ENCODE results near the gene DQX1.

The DQX1 gene

DNA sequence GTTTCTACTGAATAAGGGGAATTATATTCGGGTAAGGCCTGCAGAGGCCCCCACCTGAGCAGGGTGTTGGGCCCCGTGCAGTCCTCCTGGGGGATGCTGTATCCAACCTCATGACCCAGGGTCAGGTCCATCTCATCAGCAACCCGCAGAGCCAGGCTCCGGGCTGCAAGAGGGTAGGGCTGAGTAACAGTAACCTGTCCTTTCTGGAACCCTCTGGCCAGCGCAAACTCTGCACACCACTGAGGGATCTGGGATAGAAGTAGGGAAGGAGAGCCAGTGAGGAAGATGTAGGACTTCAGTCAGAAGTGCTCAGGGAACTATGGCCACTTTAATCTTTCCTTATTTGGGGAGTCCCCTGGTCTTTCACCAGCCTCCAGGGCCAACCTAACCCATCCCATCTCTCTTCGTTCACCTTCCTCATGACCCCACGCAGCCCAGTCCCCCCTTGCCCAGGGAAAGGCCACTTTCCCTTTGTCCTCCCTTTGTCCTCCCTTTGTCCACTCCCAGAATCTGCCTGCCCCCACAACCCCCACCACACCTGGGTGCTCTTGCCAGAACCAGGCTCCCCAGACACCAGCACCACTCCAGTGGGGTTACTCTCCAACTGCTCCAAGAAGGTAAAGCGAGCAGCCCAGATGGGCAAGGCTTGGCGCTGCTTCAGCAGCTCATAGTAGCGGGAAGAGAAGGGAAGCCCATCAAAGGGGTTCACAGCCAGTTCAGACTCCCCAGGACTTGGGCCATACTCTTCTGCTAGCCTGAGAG lies 895 bp downstream of the DQX1 start:
- TF ChIP-seq, protein P1, sequence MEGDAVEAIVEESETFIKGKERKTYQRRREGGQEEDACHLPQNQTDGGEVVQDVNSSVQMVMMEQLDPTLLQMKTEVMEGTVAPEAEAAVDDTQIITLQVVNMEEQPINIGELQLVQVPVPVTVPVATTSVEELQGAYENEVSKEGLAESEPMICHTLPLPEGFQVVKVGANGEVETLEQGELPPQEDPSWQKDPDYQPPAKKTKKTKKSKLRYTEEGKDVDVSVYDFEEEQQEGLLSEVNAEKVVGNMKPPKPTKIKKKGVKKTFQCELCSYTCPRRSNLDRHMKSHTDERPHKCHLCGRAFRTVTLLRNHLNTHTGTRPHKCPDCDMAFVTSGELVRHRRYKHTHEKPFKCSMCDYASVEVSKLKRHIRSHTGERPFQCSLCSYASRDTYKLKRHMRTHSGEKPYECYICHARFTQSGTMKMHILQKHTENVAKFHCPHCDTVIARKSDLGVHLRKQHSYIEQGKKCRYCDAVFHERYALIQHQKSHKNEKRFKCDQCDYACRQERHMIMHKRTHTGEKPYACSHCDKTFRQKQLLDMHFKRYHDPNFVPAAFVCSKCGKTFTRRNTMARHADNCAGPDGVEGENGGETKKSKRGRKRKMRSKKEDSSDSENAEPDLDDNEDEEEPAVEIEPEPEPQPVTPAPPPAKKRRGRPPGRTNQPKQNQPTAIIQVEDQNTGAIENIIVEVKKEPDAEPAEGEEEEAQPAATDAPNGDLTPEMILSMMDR (IDR thresholded peaks at IDR 0.05; ENCODE audit: unreplicated experiment in 3 of 3), result no peak
- H3K27me3 Mint-ChIP-seq (ENCODE audit: low read depth), result peaks cover 34% of the 10 kb centered on the region
- H3K4me3 Mint-ChIP-seq, result peak overlapping the region in 1 of 3 experiments; percentile 57
- no peaks in the 10 kb centered on the region for H3K9me3 Mint-ChIP-seq
- no peak overlapping the region for H3K27ac Mint-ChIP-seq
- peaks cover 24% of the 10 kb centered on the region for H3K36me3 Mint-ChIP-seq (ENCODE audit: low read depth)
- peaks cover 12% of the 10 kb centered on the region for H3K4me1 Mint-ChIP-seq

DNA sequence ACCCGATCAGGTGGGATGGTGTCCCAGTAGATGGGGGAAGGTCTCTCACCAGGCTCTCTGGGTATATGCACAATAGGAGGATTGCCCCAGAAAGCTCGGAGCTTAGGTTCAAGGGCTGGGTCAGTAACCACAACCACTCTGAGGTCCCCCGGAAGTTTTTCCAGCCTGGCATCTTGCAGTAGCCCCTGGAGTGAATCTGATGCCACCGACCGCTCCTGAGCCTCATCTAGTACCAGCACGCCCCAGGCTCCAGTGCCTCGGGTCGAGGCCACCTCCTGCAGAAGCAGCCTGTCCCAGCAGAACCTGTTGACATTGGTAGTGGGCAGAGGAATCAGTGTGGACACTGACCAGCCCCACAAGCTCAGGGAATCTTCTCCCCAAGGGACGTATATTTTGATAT lies 2.0 kb downstream of the DQX1 start:
- Mint-ChIP-seq H3K36me3 (ENCODE audit: low read depth) (peaks cover 24% of the 10 kb centered on the region), H3K27ac (no peak overlapping the region)

DNA sequence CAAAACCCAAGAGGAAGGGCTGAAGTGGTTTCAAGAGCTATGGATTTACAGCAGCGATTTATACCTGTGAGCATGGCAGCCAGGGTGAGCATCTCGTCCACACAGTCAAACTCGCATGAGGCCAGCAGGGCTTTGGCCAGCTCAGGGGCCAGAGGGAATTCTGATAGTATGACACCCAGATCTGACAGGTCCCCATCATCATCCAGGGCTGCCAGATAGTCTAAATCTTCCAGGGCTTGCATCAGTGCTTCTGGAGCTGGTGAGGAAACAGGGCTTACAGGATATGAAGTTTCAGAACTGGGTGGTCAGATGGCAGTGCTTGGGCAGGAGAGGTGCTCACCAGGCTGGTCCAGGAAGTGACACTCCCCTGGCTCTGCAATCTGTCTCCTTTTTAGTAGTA lies 3.5 kb downstream of the DQX1 start:
- Mint-ChIP-seq H3K4me3 (no peak overlapping the region), H3K9me3 (no peaks in the 10 kb centered on the region), H3K27ac (no peak overlapping the region), H3K4me1 (no peaks in the 10 kb centered on the region), H3K36me3 (ENCODE audit: low read depth) (peaks cover 19% of the 10 kb centered on the region), H3K27me3 (ENCODE audit: low read depth) (peaks cover 60% of the 10 kb centered on the region)
- TF ChIP-seq, protein P1 (IDR thresholded peaks at IDR 0.05; ENCODE audit: unreplicated experiment in 3 of 3), result no peak

More for the DNA sequence above, 2.0 kb downstream of the DQX1 start:
- Mint-ChIP-seq H3K4me3 (no peak overlapping the region), H3K27me3 (ENCODE audit: low read depth) (peaks cover 45% of the 10 kb centered on the region), H3K4me1 (peaks cover 11% of the 10 kb centered on the region), H3K9me3 (no peaks in the 10 kb centered on the region)
- TF ChIP-seq, protein P1 (IDR thresholded peaks at IDR 0.05; ENCODE audit: unreplicated experiment in 3 of 3), result no peak

DNA sequence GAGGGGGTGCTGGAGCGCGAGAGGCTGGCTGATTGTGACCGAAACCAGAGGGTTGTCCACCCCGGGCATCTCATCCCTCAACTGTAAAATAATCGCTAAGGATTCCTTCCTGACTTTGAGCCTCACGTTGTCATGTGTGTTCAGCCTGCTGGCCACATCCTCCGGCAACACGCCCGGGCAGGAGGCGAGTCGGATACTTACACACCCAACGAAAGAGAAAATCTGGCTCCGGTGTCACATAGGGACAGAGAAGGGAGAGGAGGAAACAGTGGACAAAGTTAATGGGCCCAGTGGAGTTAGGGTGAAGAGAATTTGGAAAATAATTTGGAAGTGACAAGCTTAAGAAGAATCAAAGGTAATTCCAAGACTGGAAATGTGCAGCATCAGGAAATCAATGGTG lies 9.4 kb downstream of the DQX1 start:
- peak overlapping the region in 1 of 3 experiments; percentile 12 for H3K4me3 Mint-ChIP-seq
- no peak overlapping the region for H3K27ac Mint-ChIP-seq
- H3K27me3 Mint-ChIP-seq (ENCODE audit: low read depth), result peaks cover 99% of the 10 kb centered on the region
- no peaks in the 10 kb centered on the region for H3K9me3 Mint-ChIP-seq
- H3K36me3 Mint-ChIP-seq (ENCODE audit: low read depth), result no peaks in the 10 kb centered on the region
- TF ChIP-seq, protein P1 (IDR thresholded peaks at IDR 0.05; ENCODE audit: unreplicated experiment in 3 of 3), result no peak
- H3K4me1 Mint-ChIP-seq, result no peaks in the 10 kb centered on the region

DNA sequence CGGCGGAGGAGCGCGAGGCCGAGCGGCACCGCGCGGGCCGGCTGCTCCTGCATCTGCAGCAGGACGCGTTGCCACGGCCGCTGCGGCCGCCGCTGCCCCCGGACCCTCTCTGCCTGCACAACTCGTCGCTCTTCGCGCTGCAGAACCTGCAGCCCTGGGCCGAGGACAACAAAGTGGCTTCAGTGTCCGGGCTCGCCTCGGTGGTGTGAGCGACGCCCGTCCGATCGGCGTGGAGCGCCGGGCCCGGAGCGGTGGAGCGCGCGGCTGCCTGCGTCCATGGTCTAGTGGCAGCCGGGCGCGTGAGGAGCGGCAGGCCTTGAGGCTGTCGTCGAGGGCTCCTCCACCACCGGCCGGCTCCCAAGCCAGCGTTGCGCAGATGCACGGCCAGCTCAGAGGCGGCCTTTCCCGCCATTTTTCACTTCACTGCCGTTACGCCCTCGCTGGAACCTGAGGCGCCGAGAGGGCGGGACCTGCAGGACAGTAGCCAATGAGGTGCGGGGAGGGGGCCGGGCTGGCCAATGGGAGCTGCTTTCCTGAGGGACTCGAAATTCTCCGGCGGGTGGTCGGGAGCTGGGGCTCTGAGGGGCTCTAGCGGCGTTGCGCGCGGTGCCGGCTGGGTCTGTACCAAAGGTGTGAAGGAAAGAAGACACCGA lies 9.9 kb downstream of the DQX1 start:
- no peaks in the 10 kb centered on the region for H3K36me3 Mint-ChIP-seq (ENCODE audit: low read depth)
- H3K9me3 Mint-ChIP-seq, result no peaks in the 10 kb centered on the region
- H3K4me3 Mint-ChIP-seq, result peak overlapping the region in 1 of 3 experiments; percentile 21
- no peak overlapping the region for H3K27ac Mint-ChIP-seq
- TF ChIP-seq, protein P1 (IDR thresholded peaks at IDR 0.05; ENCODE audit: unreplicated experiment in 3 of 3), result no peak
- no peaks in the 10 kb centered on the region for H3K4me1 Mint-ChIP-seq
- peaks cover 99% of the 10 kb centered on the region for H3K27me3 Mint-ChIP-seq (ENCODE audit: low read depth)
